ENCODE data around the gene TERT.
"Not testable (repeated sequence)": the region's sequence is repeated elsewhere in the genome, so short reads cannot be mapped to it uniquely, and the experiment has no call there.

DNA sequence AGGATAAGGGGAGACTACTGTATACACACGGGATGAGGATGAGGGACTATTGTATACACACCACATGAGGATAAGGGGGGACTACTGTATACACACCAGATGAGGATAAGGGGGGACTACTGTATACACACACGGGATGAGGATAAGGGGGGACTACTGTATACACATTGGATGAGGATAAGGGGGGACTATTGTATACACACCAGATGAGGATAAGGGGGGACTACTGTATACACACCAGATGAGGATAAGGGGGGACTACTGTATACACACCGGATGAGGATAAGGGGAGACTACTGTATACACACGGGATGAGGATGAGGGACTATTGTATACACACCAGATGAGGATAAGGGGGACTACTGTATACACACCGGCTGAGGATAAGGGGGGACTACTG lies 38.4 kb upstream of the TERT start:
- TF ChIP-seq, protein P1, sequence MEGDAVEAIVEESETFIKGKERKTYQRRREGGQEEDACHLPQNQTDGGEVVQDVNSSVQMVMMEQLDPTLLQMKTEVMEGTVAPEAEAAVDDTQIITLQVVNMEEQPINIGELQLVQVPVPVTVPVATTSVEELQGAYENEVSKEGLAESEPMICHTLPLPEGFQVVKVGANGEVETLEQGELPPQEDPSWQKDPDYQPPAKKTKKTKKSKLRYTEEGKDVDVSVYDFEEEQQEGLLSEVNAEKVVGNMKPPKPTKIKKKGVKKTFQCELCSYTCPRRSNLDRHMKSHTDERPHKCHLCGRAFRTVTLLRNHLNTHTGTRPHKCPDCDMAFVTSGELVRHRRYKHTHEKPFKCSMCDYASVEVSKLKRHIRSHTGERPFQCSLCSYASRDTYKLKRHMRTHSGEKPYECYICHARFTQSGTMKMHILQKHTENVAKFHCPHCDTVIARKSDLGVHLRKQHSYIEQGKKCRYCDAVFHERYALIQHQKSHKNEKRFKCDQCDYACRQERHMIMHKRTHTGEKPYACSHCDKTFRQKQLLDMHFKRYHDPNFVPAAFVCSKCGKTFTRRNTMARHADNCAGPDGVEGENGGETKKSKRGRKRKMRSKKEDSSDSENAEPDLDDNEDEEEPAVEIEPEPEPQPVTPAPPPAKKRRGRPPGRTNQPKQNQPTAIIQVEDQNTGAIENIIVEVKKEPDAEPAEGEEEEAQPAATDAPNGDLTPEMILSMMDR (IDR thresholded peaks at IDR 0.05), result not testable (repeated sequence)
- not testable (repeated sequence) for TF ChIP-seq EZH2 (IDR thresholded peaks at IDR 0.05; ENCODE audit: borderline replicate concordance, insufficient read depth, low read depth, low read length, poor library complexity, severe bottlenecking)
